Measurements from ENCODE around the gene LAMC2. TPM values are rescaled to one million over a fixed set of nuclear protein-coding genes. Genes with fewer than 3 reads are reported as not detected.
A peak's percentile ranks its signal among the peaks of the same experiment; 100 is the strongest.

Gene LAMC2
- total and polyA plus RNA-seq, 2 donors (not counting 1 experiment from before 2014, with no cell fraction given) = 0.99 to 3.9 TPM

GRCh38 chr1:183277821-183278738 is 92.0 kb downstream of the LAMC2 start:
- no peaks in the 10 kb centered on the region for H3K79me2 ChIP-seq (ENCODE audit: control insufficient read depth, insufficient read depth, low read length)
- H3K9me3 ChIP-seq (ENCODE audit: control insufficient read depth, insufficient read depth, low read depth, low read length) = no peaks in the 10 kb centered on the region
- H3K4me1 ChIP-seq (ENCODE audit: control insufficient read depth, extremely low read depth, insufficient read depth, low read length) = peaks cover 29% of the 10 kb centered on the region
- no peak overlapping the region for H2AFZ ChIP-seq (ENCODE audit: low read length)
- H3K4me2 ChIP-seq (ENCODE audit: extremely low read depth, insufficient read depth, low read length) = no peak overlapping the region
- no peak for TF ChIP-seq EZH2 (IDR thresholded peaks at IDR 0.05; ENCODE audit: low read length, missing control alignments)
- TF ChIP-seq, protein P1, sequence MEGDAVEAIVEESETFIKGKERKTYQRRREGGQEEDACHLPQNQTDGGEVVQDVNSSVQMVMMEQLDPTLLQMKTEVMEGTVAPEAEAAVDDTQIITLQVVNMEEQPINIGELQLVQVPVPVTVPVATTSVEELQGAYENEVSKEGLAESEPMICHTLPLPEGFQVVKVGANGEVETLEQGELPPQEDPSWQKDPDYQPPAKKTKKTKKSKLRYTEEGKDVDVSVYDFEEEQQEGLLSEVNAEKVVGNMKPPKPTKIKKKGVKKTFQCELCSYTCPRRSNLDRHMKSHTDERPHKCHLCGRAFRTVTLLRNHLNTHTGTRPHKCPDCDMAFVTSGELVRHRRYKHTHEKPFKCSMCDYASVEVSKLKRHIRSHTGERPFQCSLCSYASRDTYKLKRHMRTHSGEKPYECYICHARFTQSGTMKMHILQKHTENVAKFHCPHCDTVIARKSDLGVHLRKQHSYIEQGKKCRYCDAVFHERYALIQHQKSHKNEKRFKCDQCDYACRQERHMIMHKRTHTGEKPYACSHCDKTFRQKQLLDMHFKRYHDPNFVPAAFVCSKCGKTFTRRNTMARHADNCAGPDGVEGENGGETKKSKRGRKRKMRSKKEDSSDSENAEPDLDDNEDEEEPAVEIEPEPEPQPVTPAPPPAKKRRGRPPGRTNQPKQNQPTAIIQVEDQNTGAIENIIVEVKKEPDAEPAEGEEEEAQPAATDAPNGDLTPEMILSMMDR (conservative IDR thresholded peaks at IDR 0.05 in 1 of 2, IDR thresholded peaks at IDR 0.05 in 1 of 2; ENCODE audit: low read depth in 1 of 2, low read length in 2 of 2) = no peak
- H4K20me1 ChIP-seq (ENCODE audit: control insufficient read depth, extremely low read depth, insufficient read depth, low read length) = no peaks in the 10 kb centered on the region
- H3K4me3 ChIP-seq (replicated peaks in 1 of 4; ENCODE audit: control extremely low read depth in 1 of 4, insufficient read depth in 1 of 4, low read depth in 3 of 4, low read length in 4 of 4) = no peak overlapping the region
- peak; percentile 38 to 82 for DNase-seq (ENCODE audit: low read depth in 2 of 2)
- H3K27me3 ChIP-seq (ENCODE audit: control insufficient read depth, insufficient read depth, low read length) = no peaks in the 10 kb centered on the region
- peak overlapping the region; percentile 84 for H3K27ac ChIP-seq (ENCODE audit: insufficient read depth, low read length)
- H3K36me3 ChIP-seq (ENCODE audit: control insufficient read depth, insufficient read depth, low read length) = no peaks in the 10 kb centered on the region
- H3K9ac ChIP-seq (ENCODE audit: insufficient read depth, low read length) = no peak overlapping the region

DNA sequence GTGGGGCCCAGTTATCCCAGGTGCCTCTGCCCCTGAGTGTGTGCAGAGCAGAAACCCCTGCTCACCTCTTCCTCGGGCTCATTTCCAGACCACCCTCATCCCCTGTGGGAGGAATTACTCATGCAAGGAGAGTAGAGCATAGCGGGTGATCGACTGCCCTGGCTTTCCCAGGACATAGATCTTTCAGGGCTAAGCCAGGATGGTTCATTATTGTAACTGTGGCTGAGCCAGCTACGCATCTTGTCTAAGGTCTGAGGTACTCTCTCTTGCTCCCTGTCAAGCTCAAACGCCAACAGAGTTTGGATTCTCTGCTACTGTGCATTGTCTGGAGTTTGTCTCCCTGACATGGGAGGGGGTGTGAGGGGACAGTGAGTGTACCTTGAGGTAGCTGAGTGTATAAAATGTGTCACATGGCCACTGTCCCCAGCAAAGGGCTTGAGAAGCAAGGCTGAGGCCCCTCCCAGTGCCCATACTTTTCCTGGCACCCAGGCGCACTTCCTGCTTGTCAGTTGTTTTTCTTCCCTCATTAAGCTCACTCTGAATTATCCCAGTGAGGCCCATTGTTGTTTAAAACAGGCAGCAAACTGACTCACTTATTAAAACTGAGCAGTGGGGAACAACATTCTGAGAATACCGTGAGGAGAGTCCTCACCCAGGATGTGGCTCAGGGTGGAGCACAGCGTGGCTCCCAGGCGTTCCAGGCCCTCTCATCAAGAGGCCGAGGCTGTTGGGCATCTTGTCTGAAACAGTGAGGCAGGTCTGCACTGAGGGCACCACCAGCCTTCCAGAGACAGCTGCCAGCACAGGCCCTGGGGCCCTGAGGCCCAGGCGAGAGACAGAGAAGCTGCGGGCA is 92.9 kb downstream of the LAMC2 start:
- peak; percentile 64 to 89 for DNase-seq (ENCODE audit: low read depth in 2 of 2)
- Histone ChIP-seq H3K4me2 (ENCODE audit: extremely low read depth, insufficient read depth, low read length) (no peak overlapping the region), H3K4me1 (ENCODE audit: control insufficient read depth, extremely low read depth, insufficient read depth, low read length) (peaks cover 25% of the 10 kb centered on the region), H3K27me3 (ENCODE audit: control insufficient read depth, insufficient read depth, low read length) (no peaks in the 10 kb centered on the region), H3K36me3 (ENCODE audit: control insufficient read depth, insufficient read depth, low read length) (no peaks in the 10 kb centered on the region), H3K79me2 (ENCODE audit: control insufficient read depth, insufficient read depth, low read length) (no peaks in the 10 kb centered on the region), H3K27ac (ENCODE audit: insufficient read depth, low read length) (peak overlapping the region; percentile 84), H2AFZ (ENCODE audit: low read length) (no peak overlapping the region), H3K9ac (ENCODE audit: insufficient read depth, low read length) (peak overlapping the region; percentile 51), H4K20me1 (ENCODE audit: control insufficient read depth, extremely low read depth, insufficient read depth, low read length) (no peaks in the 10 kb centered on the region), H3K9me3 (ENCODE audit: control insufficient read depth, insufficient read depth, low read depth, low read length) (no peaks in the 10 kb centered on the region), H3K4me3 (replicated peaks in 1 of 4; ENCODE audit: control extremely low read depth in 1 of 4, insufficient read depth in 1 of 4, low read depth in 3 of 4, low read length in 4 of 4) (no peak overlapping the region)
- no peak for TF ChIP-seq EZH2 (IDR thresholded peaks at IDR 0.05; ENCODE audit: low read length, missing control alignments)
- TF ChIP-seq, protein P1 (conservative IDR thresholded peaks at IDR 0.05 in 1 of 2, IDR thresholded peaks at IDR 0.05 in 1 of 2; ENCODE audit: low read depth in 1 of 2, low read length in 2 of 2) = no peak

DNA sequence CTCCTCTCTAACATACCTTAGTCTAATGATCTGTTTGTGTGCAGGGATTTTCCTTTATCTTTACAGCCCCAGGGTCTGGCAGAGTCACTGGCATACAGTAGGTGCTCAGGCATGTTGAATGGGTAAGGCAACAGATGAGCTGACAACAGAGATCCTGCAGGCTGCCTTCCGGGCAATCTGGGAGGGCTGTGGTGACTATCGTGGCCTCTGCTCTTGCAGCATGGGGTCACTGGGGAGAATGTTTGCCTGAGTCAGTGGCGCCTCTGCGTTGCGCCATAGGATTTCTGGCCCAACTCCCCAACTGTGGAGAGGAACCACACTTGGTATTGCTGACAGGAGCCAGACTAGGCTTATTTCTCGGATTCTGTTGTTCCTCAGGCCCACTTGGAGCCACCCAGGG is 93.8 kb downstream of the LAMC2 start:
- H3K4me1 ChIP-seq (ENCODE audit: control insufficient read depth, extremely low read depth, insufficient read depth, low read length) = peaks cover 25% of the 10 kb centered on the region
- H4K20me1 ChIP-seq (ENCODE audit: control insufficient read depth, extremely low read depth, insufficient read depth, low read length) = no peaks in the 10 kb centered on the region
- peak; percentile 85 to 94 for DNase-seq (ENCODE audit: low read depth in 2 of 2)
- H3K79me2 ChIP-seq (ENCODE audit: control insufficient read depth, insufficient read depth, low read length) = no peaks in the 10 kb centered on the region
- H3K4me3 ChIP-seq (replicated peaks in 1 of 4; ENCODE audit: control extremely low read depth in 1 of 4, insufficient read depth in 1 of 4, low read depth in 3 of 4, low read length in 4 of 4) = no peak overlapping the region
- H2AFZ ChIP-seq (ENCODE audit: low read length) = no peak overlapping the region
- peak overlapping the region; percentile 84 for H3K27ac ChIP-seq (ENCODE audit: insufficient read depth, low read length)
- no peaks in the 10 kb centered on the region for H3K27me3 ChIP-seq (ENCODE audit: control insufficient read depth, insufficient read depth, low read length)
- H3K36me3 ChIP-seq (ENCODE audit: control insufficient read depth, insufficient read depth, low read length) = no peaks in the 10 kb centered on the region
- no peaks in the 10 kb centered on the region for H3K9me3 ChIP-seq (ENCODE audit: control insufficient read depth, insufficient read depth, low read depth, low read length)
- peak overlapping the region; percentile 32 for H3K9ac ChIP-seq (ENCODE audit: insufficient read depth, low read length)
- TF ChIP-seq EZH2 (IDR thresholded peaks at IDR 0.05; ENCODE audit: low read length, missing control alignments) = no peak
- TF ChIP-seq, protein P1 (conservative IDR thresholded peaks at IDR 0.05 in 1 of 2, IDR thresholded peaks at IDR 0.05 in 1 of 2; ENCODE audit: low read depth in 1 of 2, low read length in 2 of 2) = no peak
- no peak overlapping the region for H3K4me2 ChIP-seq (ENCODE audit: extremely low read depth, insufficient read depth, low read length)
